ENCODE measurements around the gene SLX9. TPM values are rescaled to one million over a fixed set of nuclear protein-coding genes. Genes with fewer than 3 reads are reported as not detected.
A peak's percentile ranks its signal among the peaks of the same experiment; 100 is the strongest.
"Not testable (repeated sequence)": the region's sequence is repeated elsewhere in the genome, so short reads cannot be mapped to it uniquely, and the experiment has no call there.

The SLX9 gene
- total RNA-seq, 2 donors from 2014 or later = 25.3 to 63.9 TPM

- ATAC-seq (no peak), DNase-seq (ENCODE audit: low spot score in 2 of 2) (no peak)
- peak overlapping the region; percentile 87 to 97 for H3K27ac Mint-ChIP-seq
- H3K36me3 Mint-ChIP-seq = peaks cover 4 to 22% of the 10 kb centered on the region in 2 donors
- no peaks in the 10 kb centered on the region for H3K9me3 Mint-ChIP-seq
Observed at GRCh38 chr21:44910229-44911067, 29.4 kb upstream of the SLX9 start.

- Mint-ChIP-seq H3K27ac (peak overlapping the region; percentile 87 to 97), H3K9me3 (no peaks in the 10 kb centered on the region)
- DNase-seq (ENCODE audit: low spot score in 2 of 2) = no peak
Observed at GRCh38 chr21:44911068-44911383, 28.8 kb upstream of the SLX9 start.

GRCh38 chr21:44911384-44912157 lies 28.3 kb upstream of the SLX9 start:
- H3K36me3 Mint-ChIP-seq = peaks cover 4 to 18% of the 10 kb centered on the region in 2 donors
- ATAC-seq = peak; percentile 69 to 77
- peak; percentile 67 to 73 for DNase-seq (ENCODE audit: low spot score in 2 of 2)
- H3K9me3 Mint-ChIP-seq = no peaks in the 10 kb centered on the region
- H3K27ac Mint-ChIP-seq = peak overlapping the region; percentile 87 to 97

More at GRCh38 chr21:44911068-44911383, 28.8 kb upstream of the SLX9 start:
- H3K36me3 Mint-ChIP-seq = peaks cover 4 to 22% of the 10 kb centered on the region in 2 donors
- no peak for ATAC-seq

- no peak for DNase-seq (ENCODE audit: low spot score in 2 of 2)
- peaks cover 4 to 17% of the 10 kb centered on the region in 2 donors for H3K36me3 Mint-ChIP-seq
- ATAC-seq = no peak
Observed at GRCh38 chr21:44912158-44912473, 27.7 kb upstream of the SLX9 start.

GRCh38 chr21:44912506-44913412 lies 27.1 kb upstream of the SLX9 start:
- DNase-seq (ENCODE audit: low spot score in 2 of 2); H3K9me3 Mint-ChIP-seq; ATAC-seq: not testable (repeated sequence)
- peaks cover 4 to 17% of the 10 kb centered on the region in 2 donors for H3K36me3 Mint-ChIP-seq
- H3K27ac Mint-ChIP-seq = peak overlapping the region; percentile 87 to 97

More at GRCh38 chr21:44912158-44912473, 27.7 kb upstream of the SLX9 start:
- Mint-ChIP-seq H3K27ac (peak overlapping the region; percentile 87 to 97), H3K9me3 (no peaks in the 10 kb centered on the region)

GRCh38 chr21:44913425-44914175 lies 26.2 kb upstream of the SLX9 start:
- Mint-ChIP-seq H3K9me3 (no peaks in the 10 kb centered on the region), H3K36me3 (peaks cover 9 to 19% of the 10 kb centered on the region in 2 donors), H3K27ac (peak overlapping the region; percentile 85 to 91)
- ATAC-seq (peak in 1 of 2 donors; percentile 8), DNase-seq (ENCODE audit: low spot score in 2 of 2) (no peak)

GRCh38 chr21:44914176-44914874 lies 25.5 kb upstream of the SLX9 start:
- DNase-seq (ENCODE audit: low spot score in 2 of 2) (peak in 1 of 2 donors; percentile 81), ATAC-seq (peak; percentile 62 to 77)
- Mint-ChIP-seq H3K27ac (peak overlapping the region; percentile 85 to 86), H3K9me3 (no peaks in the 10 kb centered on the region), H3K36me3 (peaks cover 7 to 16% of the 10 kb centered on the region in 2 donors)

GRCh38 chr21:44916965-44917364 lies 22.9 kb upstream of the SLX9 start:
- Mint-ChIP-seq H3K27ac (no peak overlapping the region), H3K36me3 (peaks cover 22 to 31% of the 10 kb centered on the region in 2 donors), H3K9me3 (no peaks in the 10 kb centered on the region)
- ATAC-seq (no peak), DNase-seq (ENCODE audit: low spot score in 2 of 2) (no peak)

GRCh38 chr21:44917446-44918106 lies 22.3 kb upstream of the SLX9 start:
- peaks cover 22 to 31% of the 10 kb centered on the region in 2 donors for H3K36me3 Mint-ChIP-seq

GRCh38 chr21:44918107-44918470 lies 21.7 kb upstream of the SLX9 start:
- Mint-ChIP-seq H3K27ac (peak overlapping the region in 1 of 2 donors; percentile 94), H3K36me3 (peaks cover 22 to 31% of the 10 kb centered on the region in 2 donors), H3K9me3 (no peaks in the 10 kb centered on the region)
- ATAC-seq (no peak), DNase-seq (ENCODE audit: low spot score in 2 of 2) (no peak)

More at GRCh38 chr21:44917446-44918106, 22.3 kb upstream of the SLX9 start:
- DNase-seq (ENCODE audit: low spot score in 2 of 2) (no peak), ATAC-seq (no peak)
- Mint-ChIP-seq H3K9me3 (no peaks in the 10 kb centered on the region), H3K27ac (peak overlapping the region; percentile 36 to 94)

GRCh38 chr21:44918581-44919033 lies 21.2 kb upstream of the SLX9 start:
- peaks cover 22 to 31% of the 10 kb centered on the region in 2 donors for H3K36me3 Mint-ChIP-seq
- no peak for ATAC-seq
- H3K9me3 Mint-ChIP-seq = no peaks in the 10 kb centered on the region
- peak overlapping the region; percentile 94 to 96 for H3K27ac Mint-ChIP-seq
- DNase-seq (ENCODE audit: low spot score in 2 of 2) = no peak

- Mint-ChIP-seq H3K27ac (peak overlapping the region; percentile 77 to 94), H3K36me3 (peaks cover 22 to 31% of the 10 kb centered on the region in 2 donors), H3K9me3 (no peaks in the 10 kb centered on the region)
- ATAC-seq (peak; percentile 10 to 49), DNase-seq (ENCODE audit: low spot score in 2 of 2) (no peak)
Observed at GRCh38 chr21:44919111-44919912, 20.5 kb upstream of the SLX9 start.

GRCh38 chr21:44919913-44920693 lies 19.7 kb upstream of the SLX9 start:
- no peak for DNase-seq (ENCODE audit: low spot score in 2 of 2)

More at GRCh38 chr21:44919913-44920693, 19.7 kb upstream of the SLX9 start:
- H3K36me3 Mint-ChIP-seq = peaks cover 22 to 31% of the 10 kb centered on the region in 2 donors
- H3K27ac Mint-ChIP-seq = peak overlapping the region; percentile 33 to 94
- H3K9me3 Mint-ChIP-seq = no peaks in the 10 kb centered on the region
- peak; percentile 14 to 39 for ATAC-seq
